Measurements from ENCODE around the gene PTPN11.
"Not testable (repeated sequence)": the region's sequence is repeated elsewhere in the genome, so short reads cannot be mapped to it uniquely, and the experiment has no call there.

PTPN11 gene

GRCh38 chr12:112439769-112440168 is 21.0 kb downstream of the PTPN11 start:
- Histone ChIP-seq H3K9me3 (ENCODE audit: insufficient read depth, low read length) (no peaks in the 10 kb centered on the region), H3K4me1 (ENCODE audit: insufficient read depth, insufficient read length) (no peaks in the 10 kb centered on the region), H3K4me3 (ENCODE audit: insufficient read length, low read depth) (no peak overlapping the region), H3K9ac (ENCODE audit: insufficient read length, low read depth) (no peak overlapping the region), H3K36me3 (ENCODE audit: insufficient read depth, insufficient read length, low read length) (peaks cover 9% of the 10 kb centered on the region), H3K27me3 (ENCODE audit: insufficient read depth, insufficient read length) (no peaks in the 10 kb centered on the region)
- no peak for DNase-seq (ENCODE audit: low read depth, low spot score)
- TF ChIP-seq ZNF274 (IDR thresholded peaks at IDR 0.05; ENCODE audit: low read depth, low read length), result no peak
- no peak for TF ChIP-seq SUZ12 (IDR thresholded peaks at IDR 0.05; ENCODE audit: extremely low read depth, insufficient read depth, insufficient read length)
- TF ChIP-seq YY1 (IDR thresholded peaks at IDR 0.05; ENCODE audit: insufficient read depth, insufficient read length), result no peak

- not testable (repeated sequence) for DNase-seq (ENCODE audit: low read depth, low spot score); H3K27me3 ChIP-seq (ENCODE audit: insufficient read depth, insufficient read length); H3K9me3 ChIP-seq (ENCODE audit: insufficient read depth, low read length); H3K9ac ChIP-seq (ENCODE audit: insufficient read length, low read depth); H3K4me3 ChIP-seq (ENCODE audit: insufficient read length, low read depth); H3K4me1 ChIP-seq (ENCODE audit: insufficient read depth, insufficient read length)
- peaks cover 15% of the 10 kb centered on the region for H3K36me3 ChIP-seq (ENCODE audit: insufficient read depth, insufficient read length, low read length)
Measured at GRCh38 chr12:112440653-112441052, 21.9 kb downstream of the PTPN11 start.

- no peak overlapping the region for H3K9ac ChIP-seq (ENCODE audit: insufficient read length, low read depth)
- H3K9me3 ChIP-seq (ENCODE audit: insufficient read depth, low read length), result no peaks in the 10 kb centered on the region
- H3K4me1 ChIP-seq (ENCODE audit: insufficient read depth, insufficient read length), result no peaks in the 10 kb centered on the region
- no peak overlapping the region for H3K4me3 ChIP-seq (ENCODE audit: insufficient read length, low read depth)
- no peak for DNase-seq (ENCODE audit: low read depth, low spot score)
- peaks cover 45% of the 10 kb centered on the region for H3K36me3 ChIP-seq (ENCODE audit: insufficient read depth, insufficient read length, low read length)
- TF ChIP-seq SUZ12 (IDR thresholded peaks at IDR 0.05; ENCODE audit: extremely low read depth, insufficient read depth, insufficient read length) (no peak), ZNF274 (IDR thresholded peaks at IDR 0.05; ENCODE audit: low read depth, low read length) (no peak), YY1 (IDR thresholded peaks at IDR 0.05; ENCODE audit: insufficient read depth, insufficient read length) (no peak)
- no peaks in the 10 kb centered on the region for H3K27me3 ChIP-seq (ENCODE audit: insufficient read depth, insufficient read length)
Measured at GRCh38 chr12:112443916-112444315, 25.2 kb downstream of the PTPN11 start.

GRCh38 chr12:112446008-112446725 is 27.4 kb downstream of the PTPN11 start:
- H3K9me3 ChIP-seq (ENCODE audit: insufficient read depth, low read length), result no peaks in the 10 kb centered on the region
- DNase-seq (ENCODE audit: low read depth, low spot score), result no peak
- H3K4me3 ChIP-seq (ENCODE audit: insufficient read length, low read depth), result no peak overlapping the region
- no peaks in the 10 kb centered on the region for H3K4me1 ChIP-seq (ENCODE audit: insufficient read depth, insufficient read length)
- no peak overlapping the region for H3K9ac ChIP-seq (ENCODE audit: insufficient read length, low read depth)
- no peaks in the 10 kb centered on the region for H3K27me3 ChIP-seq (ENCODE audit: insufficient read depth, insufficient read length)
- peaks cover 66% of the 10 kb centered on the region for H3K36me3 ChIP-seq (ENCODE audit: insufficient read depth, insufficient read length, low read length)
- no peak for TF ChIP-seq ZNF274 (IDR thresholded peaks at IDR 0.05; ENCODE audit: low read depth, low read length)
- TF ChIP-seq SUZ12 (IDR thresholded peaks at IDR 0.05; ENCODE audit: extremely low read depth, insufficient read depth, insufficient read length), result no peak
- no peak for TF ChIP-seq YY1 (IDR thresholded peaks at IDR 0.05; ENCODE audit: insufficient read depth, insufficient read length)

- H3K36me3 ChIP-seq (ENCODE audit: insufficient read depth, insufficient read length, low read length), result peaks cover 73% of the 10 kb centered on the region
- H3K4me1 ChIP-seq (ENCODE audit: insufficient read depth, insufficient read length), result no peaks in the 10 kb centered on the region
- TF ChIP-seq SUZ12 (IDR thresholded peaks at IDR 0.05; ENCODE audit: extremely low read depth, insufficient read depth, insufficient read length), result no peak
- TF ChIP-seq ZNF274 (IDR thresholded peaks at IDR 0.05; ENCODE audit: low read depth, low read length), result no peak
- TF ChIP-seq YY1 (IDR thresholded peaks at IDR 0.05; ENCODE audit: insufficient read depth, insufficient read length), result no peak
- H3K9ac ChIP-seq (ENCODE audit: insufficient read length, low read depth), result no peak overlapping the region
- H3K9me3 ChIP-seq (ENCODE audit: insufficient read depth, low read length), result no peaks in the 10 kb centered on the region
- DNase-seq (ENCODE audit: low read depth, low spot score), result no peak
- H3K27me3 ChIP-seq (ENCODE audit: insufficient read depth, insufficient read length), result no peaks in the 10 kb centered on the region
- H3K4me3 ChIP-seq (ENCODE audit: insufficient read length, low read depth), result no peak overlapping the region
Measured at GRCh38 chr12:112447106-112447505, 28.4 kb downstream of the PTPN11 start.

GRCh38 chr12:112448165-112448564 is 29.4 kb downstream of the PTPN11 start:
- not testable (repeated sequence) for H3K4me3 ChIP-seq (ENCODE audit: insufficient read length, low read depth); DNase-seq (ENCODE audit: low read depth, low spot score); H3K9ac ChIP-seq (ENCODE audit: insufficient read length, low read depth); H3K9me3 ChIP-seq (ENCODE audit: insufficient read depth, low read length); H3K27me3 ChIP-seq (ENCODE audit: insufficient read depth, insufficient read length); H3K4me1 ChIP-seq (ENCODE audit: insufficient read depth, insufficient read length)
- H3K36me3 ChIP-seq (ENCODE audit: insufficient read depth, insufficient read length, low read length), result peaks cover 83% of the 10 kb centered on the region

- no peaks in the 10 kb centered on the region for H3K4me1 ChIP-seq (ENCODE audit: insufficient read depth, insufficient read length)
- TF ChIP-seq ZNF274 (IDR thresholded peaks at IDR 0.05; ENCODE audit: low read depth, low read length) (no peak), SUZ12 (IDR thresholded peaks at IDR 0.05; ENCODE audit: extremely low read depth, insufficient read depth, insufficient read length) (no peak), YY1 (IDR thresholded peaks at IDR 0.05; ENCODE audit: insufficient read depth, insufficient read length) (no peak)
- no peaks in the 10 kb centered on the region for H3K27me3 ChIP-seq (ENCODE audit: insufficient read depth, insufficient read length)
- DNase-seq (ENCODE audit: low read depth, low spot score), result no peak
- H3K36me3 ChIP-seq (ENCODE audit: insufficient read depth, insufficient read length, low read length), result peaks cover 94% of the 10 kb centered on the region
- no peak overlapping the region for H3K9ac ChIP-seq (ENCODE audit: insufficient read length, low read depth)
- H3K9me3 ChIP-seq (ENCODE audit: insufficient read depth, low read length), result no peaks in the 10 kb centered on the region
- no peak overlapping the region for H3K4me3 ChIP-seq (ENCODE audit: insufficient read length, low read depth)
Measured at GRCh38 chr12:112450725-112451124, 32.0 kb downstream of the PTPN11 start.

- no peak for DNase-seq (ENCODE audit: low read depth, low spot score)
- Histone ChIP-seq H3K4me1 (ENCODE audit: insufficient read depth, insufficient read length) (no peaks in the 10 kb centered on the region), H3K9me3 (ENCODE audit: insufficient read depth, low read length) (no peaks in the 10 kb centered on the region), H3K9ac (ENCODE audit: insufficient read length, low read depth) (no peak overlapping the region), H3K36me3 (ENCODE audit: insufficient read depth, insufficient read length, low read length) (peaks cover 82% of the 10 kb centered on the region), H3K27me3 (ENCODE audit: insufficient read depth, insufficient read length) (no peaks in the 10 kb centered on the region), H3K4me3 (ENCODE audit: insufficient read length, low read depth) (no peak overlapping the region)
- no peak for TF ChIP-seq YY1 (IDR thresholded peaks at IDR 0.05; ENCODE audit: insufficient read depth, insufficient read length)
- no peak for TF ChIP-seq ZNF274 (IDR thresholded peaks at IDR 0.05; ENCODE audit: low read depth, low read length)
- TF ChIP-seq SUZ12 (IDR thresholded peaks at IDR 0.05; ENCODE audit: extremely low read depth, insufficient read depth, insufficient read length), result no peak
Measured at GRCh38 chr12:112456029-112456428, 37.3 kb downstream of the PTPN11 start.

- not testable (repeated sequence) for H3K27me3 ChIP-seq (ENCODE audit: insufficient read depth, insufficient read length); H3K4me1 ChIP-seq (ENCODE audit: insufficient read depth, insufficient read length); DNase-seq (ENCODE audit: low read depth, low spot score); H3K9me3 ChIP-seq (ENCODE audit: insufficient read depth, low read length); H3K9ac ChIP-seq (ENCODE audit: insufficient read length, low read depth); H3K4me3 ChIP-seq (ENCODE audit: insufficient read length, low read depth)
- peaks cover 84% of the 10 kb centered on the region for H3K36me3 ChIP-seq (ENCODE audit: insufficient read depth, insufficient read length, low read length)
Measured at GRCh38 chr12:112457142-112457541, 38.4 kb downstream of the PTPN11 start.

All from NT2/D1 (cell line).